Activated CD8-positive, alpha-beta memory T cell treated with anti-CD3 and anti-CD28 coated beads, Interleukin-2, amount 50 U/mL, for 48 hours (primary cell): ENCODE measurements around the gene MCUR1.
"Not testable (repeated sequence)": the region's sequence is repeated elsewhere in the genome, so short reads cannot be mapped to it uniquely, and the experiment has no call there.

Experiments used
- DNase-seq: peaks from one replicate; pipeline ENCODE4 v3.0.0-alpha.2; 2020

The MCUR1 gene

DNA sequence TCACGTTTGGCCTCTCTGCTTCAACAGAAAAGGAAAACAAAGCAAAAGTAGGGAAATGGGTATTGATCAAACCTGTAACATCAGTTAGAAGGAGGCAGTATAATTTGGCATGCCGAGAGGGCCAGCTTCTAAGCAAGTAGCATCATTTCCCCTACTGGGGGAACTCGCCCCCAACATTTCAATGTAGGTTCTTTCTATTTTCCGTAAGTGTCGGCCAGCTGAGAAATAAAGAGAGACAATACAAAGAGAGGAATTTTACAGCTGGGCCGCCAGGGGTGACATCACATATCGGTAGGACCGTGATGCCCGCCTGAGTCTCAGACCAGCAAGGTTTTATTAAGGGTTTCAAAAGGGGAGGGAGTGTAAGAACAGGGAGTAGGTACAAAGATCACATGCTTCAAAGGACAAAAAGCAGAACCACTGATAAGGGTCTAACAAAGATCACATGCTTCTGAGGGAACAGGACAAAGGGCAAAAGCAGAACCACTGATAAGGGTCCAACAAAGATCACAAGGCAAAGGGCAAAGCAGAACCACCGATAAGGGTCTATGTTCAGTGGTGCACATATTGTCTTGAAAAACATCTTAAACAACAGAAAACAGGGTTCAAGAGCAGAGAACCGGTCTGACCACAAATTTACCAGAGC, 14.4 kb upstream of the MCUR1 start:
- not testable (repeated sequence) for DNase-seq

- DNase-seq: no peak
These were observed 12.7 kb upstream of the MCUR1 start for GRCh38 chr6:13827032-13827431.

- no peak for DNase-seq
These were observed 11.5 kb upstream of the MCUR1 start for GRCh38 chr6:13825871-13826270.

DNA sequence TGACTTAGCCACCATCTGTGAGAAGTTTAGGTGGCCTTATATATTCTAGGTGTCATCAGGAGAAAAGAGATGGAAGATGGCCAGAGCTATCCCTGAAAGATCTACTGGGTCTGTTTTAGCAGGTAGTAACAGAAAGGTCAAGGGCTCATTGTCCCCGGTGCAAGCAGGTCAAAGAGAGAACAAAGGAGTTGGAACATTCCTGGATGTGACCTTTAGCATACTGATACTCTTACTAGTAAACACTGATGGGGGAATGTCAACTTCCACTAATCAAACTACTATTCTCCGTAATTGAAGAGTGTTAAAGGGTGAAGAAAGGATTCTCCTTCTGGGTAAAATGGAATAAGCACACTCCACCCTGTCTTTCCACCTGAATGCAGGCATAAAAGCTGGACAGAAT, 4.0 kb upstream of the MCUR1 start:
- no peak for DNase-seq

GRCh38 chr6:13814938-13815575, 700 bp upstream of the MCUR1 start:
- DNase-seq: no peak

GRCh38 chr6:13813621-13814175, 659 bp downstream of the MCUR1 start:
- no peak for DNase-seq

- no peak for DNase-seq
These were observed 1.3 kb downstream of the MCUR1 start for GRCh38 chr6:13813026-13813425.

DNA sequence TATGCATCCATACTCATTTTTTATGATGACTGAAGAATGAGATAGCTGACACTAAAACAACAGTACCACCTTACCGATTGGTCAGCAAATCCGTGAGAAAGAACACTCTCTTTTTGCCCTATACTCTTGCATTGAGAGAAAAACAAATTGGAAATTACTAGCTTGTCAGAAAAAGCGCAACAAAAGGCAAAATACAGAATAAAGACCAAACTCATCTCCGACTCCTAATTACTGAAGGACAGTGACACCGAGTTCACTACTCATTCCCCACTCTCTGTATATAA, 2.1 kb downstream of the MCUR1 start:
- DNase-seq: no peak

DNA sequence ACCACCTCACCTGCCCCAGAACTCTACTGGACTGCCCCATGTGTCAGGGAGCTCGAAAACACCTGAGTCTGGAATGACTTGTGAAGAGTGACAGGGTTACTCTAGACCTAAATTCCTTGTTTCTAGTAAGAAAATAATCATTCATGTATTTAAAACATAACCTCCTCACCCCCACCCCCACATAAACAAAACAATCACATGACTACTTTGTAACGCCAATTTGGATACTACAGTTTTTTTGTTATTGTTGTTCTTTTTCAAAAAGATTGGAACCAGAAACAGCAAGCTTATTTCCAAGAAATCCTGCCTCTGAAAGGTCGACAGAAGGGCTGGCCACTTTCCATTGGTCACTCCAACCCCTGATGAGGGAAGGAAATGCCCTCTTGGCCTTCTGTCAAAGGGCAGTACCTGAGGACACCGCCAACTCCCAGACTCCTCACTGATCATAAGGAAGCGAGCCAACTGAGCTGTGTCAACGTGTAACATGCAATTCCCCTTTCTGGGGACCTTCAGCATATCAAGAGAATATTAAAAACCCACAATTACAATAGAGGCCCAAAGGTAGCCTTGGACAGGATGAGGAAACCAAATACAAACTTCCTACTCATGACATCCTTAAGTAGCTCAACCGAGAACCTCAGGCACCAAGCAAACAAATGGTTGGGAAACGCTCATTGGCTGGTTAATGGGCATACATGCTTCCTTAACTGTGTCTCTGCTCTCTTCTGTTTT, 2.6 kb downstream of the MCUR1 start:
- no peak for DNase-seq

DNA sequence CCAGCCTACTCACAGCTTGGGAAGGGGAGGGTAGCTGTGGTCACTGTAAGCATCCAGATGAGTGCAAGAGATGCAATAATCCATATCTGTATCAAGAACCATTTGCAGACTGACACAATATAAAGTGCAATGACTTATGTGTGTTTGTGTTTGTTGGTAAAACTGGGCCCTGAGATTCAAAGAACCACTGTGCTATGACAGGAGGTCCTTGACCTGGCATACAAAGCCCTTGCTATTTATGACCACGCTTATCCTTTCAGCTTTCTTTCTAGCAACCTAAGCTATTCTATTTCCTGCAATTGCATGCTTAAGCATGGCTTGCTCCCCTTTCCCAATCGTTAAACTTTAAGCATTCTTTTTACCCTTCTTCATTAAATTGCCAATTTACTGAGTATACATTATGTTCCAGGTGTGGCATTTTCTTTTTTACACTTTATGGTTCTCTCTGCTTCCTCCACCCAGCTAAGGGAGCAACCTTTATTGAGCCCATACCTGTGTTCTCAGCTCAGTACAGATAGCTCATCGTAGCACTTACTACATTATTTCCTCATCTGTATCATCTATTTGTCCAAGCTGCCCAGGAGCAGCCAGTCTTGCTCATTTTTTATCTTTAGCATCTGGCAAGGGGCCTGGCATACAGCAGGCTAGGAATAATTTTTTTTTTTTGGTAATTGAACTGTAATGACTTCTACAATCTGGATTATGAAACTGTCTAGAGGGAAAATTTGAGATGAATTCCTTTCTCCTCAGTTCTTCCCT, 3.5 kb downstream of the MCUR1 start:
- no peak for DNase-seq

DNA sequence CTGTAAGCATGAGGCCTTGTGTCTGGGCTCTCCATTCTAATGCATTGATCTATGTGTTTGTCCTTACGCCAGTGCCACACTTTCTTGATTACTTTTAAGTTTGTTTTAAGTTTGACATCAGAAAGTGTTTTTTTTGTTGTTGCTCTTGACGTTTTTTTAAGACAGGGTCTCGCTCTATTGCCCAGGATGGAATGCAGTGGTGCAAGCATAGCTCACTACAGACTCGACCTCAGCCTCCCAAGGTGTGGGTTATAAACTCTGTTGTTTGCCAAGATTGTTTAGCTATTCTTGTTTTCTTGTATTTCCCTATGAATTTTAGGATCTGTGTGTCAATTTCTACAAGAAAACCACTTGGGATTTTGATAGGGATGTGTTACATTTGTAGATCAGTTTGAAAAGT, 5.6 kb downstream of the MCUR1 start:
- DNase-seq: no peak

DNA sequence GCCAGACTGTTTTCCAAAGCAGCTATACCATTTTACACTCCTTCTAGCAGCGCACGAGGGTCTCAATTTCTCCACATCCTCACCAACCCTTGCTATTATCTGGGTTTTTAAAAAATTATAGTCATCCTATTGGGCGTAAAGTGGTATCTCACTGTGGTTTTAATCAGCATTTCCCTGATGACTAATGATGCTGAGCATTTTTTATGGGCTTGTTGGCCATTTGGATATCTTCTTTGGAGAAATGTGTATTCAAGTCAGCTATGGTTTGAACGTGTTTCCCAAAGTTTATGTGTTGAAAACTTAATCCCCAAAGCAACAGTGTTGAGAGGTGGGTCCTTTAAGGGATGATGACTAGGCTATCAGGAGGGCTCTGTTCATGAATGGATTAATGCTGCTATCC, 6.7 kb downstream of the MCUR1 start:
- no peak for DNase-seq

DNA sequence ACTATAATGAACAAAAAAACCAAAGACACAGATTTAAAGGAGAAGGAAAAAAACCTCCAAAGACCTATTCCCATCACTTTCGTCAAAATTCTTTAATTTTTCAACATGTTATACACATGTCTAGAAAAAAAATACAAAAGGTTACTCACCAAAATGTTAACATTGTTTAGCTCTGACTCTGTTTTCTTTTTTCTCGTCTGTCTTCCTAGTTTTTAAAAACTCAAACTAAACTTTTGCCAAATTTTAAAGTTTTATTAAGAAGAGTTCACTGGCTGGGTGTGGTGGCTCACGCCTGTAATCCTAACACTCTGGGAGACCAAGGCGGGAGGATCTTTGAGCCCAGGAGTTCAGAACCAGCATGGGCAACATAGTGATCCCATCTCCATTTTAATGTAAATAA, 10.8 kb downstream of the MCUR1 start:
- DNase-seq: no peak

- no peak for DNase-seq
These were observed 13.7 kb downstream of the MCUR1 start for GRCh38 chr6:13800615-13801014.

- DNase-seq: no peak
These were observed 17.6 kb downstream of the MCUR1 start for GRCh38 chr6:13796781-13797180.

GRCh38 chr6:13795041-13795750, 19.2 kb downstream of the MCUR1 start:
- peak; percentile 91 for DNase-seq

DNA sequence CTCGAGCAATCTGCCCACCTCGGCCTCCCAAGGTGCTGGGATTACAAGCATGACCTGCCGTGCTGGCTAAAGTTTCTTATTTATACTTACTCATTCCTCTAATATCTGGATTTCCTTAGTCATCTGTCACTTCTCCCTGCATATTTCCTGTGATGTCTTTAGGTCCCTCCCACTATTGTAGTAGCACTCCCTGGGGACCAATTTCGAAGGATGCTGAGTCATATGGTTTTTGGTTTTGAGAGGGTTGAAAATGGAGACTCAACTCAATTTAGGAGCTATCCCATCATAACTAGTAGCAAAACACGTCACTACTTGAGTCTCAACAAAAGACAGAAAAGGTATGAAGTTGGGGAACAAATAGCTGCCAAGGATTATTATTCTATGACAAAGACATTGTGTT, 20.2 kb downstream of the MCUR1 start:
- no peak for DNase-seq

DNA sequence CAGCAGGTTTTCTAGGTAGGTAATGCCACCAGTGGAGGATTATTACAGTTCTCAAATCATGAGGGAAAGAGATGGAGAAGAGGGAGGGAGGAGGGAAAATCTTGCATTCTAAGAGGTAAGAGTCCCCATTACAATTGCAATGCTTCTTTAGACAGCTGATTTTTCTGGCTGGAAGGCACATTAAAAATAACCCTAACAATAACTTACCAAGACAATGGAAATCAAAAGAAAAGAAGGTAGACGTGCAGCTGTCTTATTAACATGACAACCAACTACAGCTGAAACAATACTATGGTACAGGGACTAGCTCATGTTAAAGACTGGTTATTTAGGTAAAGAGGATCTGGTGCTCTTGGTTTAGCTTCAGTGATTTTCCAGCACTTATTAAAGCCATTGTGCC, 24.6 kb downstream of the MCUR1 start:
- DNase-seq: no peak

DNA sequence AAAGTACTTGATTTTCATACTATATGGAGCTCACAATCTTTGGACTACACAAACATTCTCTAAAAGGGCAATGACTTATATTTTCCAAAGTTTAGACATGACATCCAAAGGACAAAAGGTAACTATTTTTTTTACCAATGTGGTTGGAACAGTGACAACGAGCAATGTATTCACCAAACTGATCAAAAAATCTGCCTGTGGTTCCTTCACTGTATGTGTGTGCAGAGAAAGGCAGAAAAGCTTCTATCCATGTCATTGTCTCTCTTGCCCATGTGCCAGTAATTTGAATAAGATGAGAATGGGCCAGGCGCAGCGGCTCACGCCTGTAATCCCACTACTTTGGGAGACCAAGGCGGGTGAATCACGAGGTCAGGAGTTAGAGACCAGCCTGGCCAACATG, 25.5 kb downstream of the MCUR1 start:
- no peak for DNase-seq

DNA sequence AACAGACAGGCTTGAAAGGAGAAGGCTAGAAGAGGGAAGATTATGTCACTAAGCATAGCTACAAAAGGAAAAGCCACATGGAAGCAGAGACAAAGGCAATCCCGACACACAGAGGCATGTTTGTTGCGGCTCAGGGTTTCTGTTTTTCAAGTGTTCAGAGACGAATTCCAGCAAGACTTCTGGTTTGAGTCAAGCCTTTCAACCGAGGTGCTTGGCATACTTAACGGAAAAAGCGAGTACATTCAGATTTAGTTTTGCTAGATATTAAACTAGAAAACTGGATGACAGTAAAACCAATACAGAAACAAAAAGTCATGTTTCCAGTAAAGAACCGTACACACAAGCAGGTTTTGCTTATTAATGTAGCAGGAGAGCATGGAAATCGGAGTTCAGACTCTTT, 27.2 kb downstream of the MCUR1 start:
- DNase-seq: no peak

GRCh38 chr6:13780162-13780561, 34.2 kb downstream of the MCUR1 start:
- peak; percentile 6 for DNase-seq

DNA sequence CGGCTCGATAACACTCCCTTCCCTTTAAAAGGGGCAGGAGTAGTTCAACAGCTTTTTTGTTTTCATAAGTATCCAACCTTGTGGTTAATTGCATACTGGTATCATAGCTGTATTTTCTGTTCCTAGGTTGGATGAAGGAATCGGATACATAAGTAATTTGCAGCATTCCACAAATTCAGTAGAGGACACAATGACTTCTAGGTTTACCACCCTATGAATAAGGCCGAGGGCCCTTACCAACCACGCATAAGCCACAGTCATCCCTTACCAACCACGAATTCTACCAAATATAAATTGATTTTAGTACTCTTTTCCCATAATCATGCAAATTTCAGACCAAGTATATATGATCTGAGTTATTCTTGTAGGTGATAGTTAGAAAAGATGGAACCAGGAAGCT, 36.3 kb downstream of the MCUR1 start:
- DNase-seq: peak; percentile 8

DNA sequence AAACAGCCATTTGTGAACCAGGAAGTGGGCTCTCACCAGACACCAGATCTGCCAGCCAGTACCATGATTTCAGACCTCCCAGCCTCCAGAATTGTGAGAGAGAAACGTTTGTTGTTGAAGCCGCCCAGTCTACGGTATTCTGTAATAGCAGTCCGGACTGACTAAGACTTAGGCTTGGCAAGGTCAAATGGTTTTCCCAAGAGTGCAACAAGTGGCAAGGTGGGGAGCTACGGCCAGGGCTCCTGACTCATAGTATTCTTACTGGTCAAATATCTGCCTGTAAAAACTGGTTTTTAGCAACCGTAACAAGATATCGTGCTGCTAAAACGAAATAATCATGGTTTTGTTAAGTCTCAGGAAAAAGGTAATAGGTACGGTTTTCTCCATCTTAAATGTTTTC, 37.8 kb downstream of the MCUR1 start:
- DNase-seq: peak; percentile 22
